GM21619 (cell line): Measurements from ENCODE around the gene PRKCQ.

Experiments used
- ATAC-seq: cut with Tn5 transposase; IDR thresholded peaks from one replicate; pipeline ENCODE4 v1.9.1; 2021; ENCODE audit not compliant: unreplicated experiment

PRKCQ gene

DNA sequence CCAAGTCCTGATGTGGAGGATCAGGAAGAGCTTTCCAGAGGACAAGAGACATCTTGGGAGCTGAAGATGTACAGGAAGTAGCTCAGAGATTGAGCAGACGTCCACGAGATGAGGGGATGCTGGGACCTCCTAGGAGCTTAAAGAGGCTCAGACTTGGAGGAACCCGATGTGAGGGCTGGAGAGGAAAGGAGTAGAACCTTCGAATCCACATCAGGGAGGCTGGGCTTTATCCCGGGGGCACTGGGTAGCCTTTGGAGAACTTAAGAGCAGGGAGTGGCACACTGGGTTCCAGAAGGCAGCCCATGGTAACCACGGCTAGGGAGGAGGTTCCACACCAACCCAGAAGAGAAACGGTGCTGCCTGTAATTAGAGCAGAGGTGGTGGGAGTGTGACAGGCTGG is 10.8 kb downstream of the PRKCQ start:
- no peak for ATAC-seq

DNA sequence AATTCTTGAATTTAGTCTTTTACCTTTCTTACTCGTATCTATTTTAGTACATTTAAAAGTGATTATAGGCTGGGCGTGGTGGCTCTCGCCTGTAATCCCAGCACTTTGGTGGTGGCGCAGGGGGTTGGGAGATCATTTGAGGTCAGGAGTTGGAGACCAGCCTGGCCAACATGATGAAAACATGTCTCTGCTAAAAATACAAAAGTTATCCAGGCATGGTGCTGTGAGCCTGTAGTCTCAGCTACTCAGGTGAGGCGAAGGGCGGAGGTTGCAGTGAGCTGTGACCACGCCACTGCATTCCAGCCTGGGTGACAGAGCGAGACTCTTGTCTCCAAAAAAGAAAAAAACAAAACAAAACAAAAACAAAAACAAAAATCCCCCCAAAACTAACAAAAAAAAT is 12.2 kb downstream of the PRKCQ start:
- ATAC-seq: no peak

DNA sequence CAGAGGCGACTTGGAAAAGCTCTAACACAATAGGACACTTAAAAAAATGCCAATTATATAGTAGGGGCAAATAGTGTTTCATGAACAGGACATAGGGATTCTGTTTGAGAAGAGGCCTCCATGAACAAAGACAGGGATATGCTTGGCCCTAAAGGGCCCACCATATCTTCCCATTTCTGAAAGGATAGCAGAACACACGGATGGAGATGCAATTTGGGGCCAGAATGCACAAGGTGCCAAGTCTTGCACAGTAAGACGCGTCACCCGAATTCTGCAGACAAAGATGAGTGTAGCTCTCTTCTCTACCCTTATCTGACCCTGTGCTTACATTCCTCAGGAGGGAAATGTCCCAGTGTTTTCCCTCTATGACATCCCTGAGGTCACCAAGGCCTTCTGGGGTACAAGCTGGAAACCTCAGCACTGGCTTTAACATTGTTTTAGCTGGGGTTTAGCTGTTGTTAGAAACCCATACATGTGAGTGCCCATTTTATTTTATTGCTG is 12.8 kb downstream of the PRKCQ start:
- ATAC-seq: no peak

GRCh38 chr10:6565588-6565987 is 14.5 kb downstream of the PRKCQ start:
- ATAC-seq: no peak

DNA sequence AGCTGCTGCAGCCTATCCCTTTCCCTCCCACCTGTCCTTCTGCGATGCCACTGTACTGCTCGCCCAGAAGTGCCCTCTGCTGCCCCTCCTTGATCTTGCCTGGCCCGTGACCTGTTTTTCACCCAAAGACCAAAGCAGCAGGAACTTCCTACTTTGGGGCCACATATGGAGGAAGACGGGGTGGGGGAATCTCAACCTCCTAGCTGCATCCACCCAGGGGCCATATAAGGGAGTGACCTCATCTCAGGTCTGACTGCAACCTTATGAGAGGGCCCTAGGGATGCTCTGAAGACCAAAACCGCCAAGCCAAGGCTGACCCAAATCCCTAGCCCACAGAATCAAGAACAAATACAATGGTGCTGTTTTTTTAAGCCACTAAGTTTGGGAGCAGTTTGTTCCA is 15.7 kb downstream of the PRKCQ start:
- no peak for ATAC-seq

GRCh38 chr10:6563731-6564130 is 16.3 kb downstream of the PRKCQ start:
- no peak for ATAC-seq

DNA sequence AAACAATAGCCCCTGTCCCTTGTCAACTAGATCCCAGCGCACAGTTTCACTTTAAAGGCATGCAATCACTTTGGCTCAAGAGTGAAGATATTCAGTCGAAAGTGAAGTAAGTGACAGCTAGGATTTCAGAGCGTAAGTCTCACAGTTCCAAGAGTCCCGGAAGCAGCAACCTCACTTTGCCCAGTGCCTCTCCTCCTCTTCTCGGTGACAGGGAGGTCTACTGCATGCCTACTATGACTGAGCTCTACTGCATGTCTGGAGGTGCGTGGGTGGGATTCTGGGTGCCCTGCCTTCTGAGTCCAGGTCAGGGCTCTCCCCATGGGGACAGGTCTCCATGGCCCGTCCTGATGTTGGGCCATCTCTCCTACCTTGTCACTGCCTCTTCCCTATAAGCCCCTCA is 17.0 kb downstream of the PRKCQ start:
- no peak for ATAC-seq

GRCh38 chr10:6562221-6562620 is 17.9 kb downstream of the PRKCQ start:
- no peak for ATAC-seq

- no peak for ATAC-seq
Measured at GRCh38 chr10:6561552-6561951, 18.5 kb downstream of the PRKCQ start.

DNA sequence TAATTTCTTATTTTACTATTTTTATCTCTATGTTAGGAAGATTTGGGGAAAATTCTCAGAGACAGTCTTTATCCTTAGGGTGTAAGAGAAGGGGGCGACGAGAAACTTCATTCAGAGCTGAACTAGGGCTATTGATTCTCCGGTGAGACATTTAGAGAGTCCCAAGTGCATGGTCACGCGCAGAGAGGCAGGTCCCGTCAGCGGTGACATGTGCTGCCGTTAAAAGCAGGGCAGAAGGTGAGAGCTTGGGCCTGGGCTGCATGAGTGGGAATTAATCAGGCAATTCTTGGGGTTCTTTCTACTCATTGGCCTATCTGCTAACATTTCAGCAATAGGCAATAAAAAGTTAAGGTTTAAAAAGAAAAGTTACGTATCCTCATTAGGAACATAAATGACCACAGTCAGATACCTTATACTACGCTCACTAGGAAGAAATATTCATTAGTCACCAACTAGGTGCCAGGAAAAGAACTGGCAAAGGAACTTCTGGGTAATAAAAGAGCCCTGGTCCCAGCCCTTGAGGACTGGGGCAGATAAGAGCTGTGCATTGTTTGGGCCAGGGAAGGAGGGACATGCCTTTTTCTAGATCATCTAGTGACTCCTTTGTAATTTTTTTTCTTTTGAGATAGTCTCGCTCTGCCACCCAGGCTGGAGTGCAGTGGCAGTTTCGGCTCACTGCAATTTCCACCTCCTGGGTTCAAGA is 21.2 kb downstream of the PRKCQ start:
- no peak for ATAC-seq

GRCh38 chr10:6558272-6558671 is 21.8 kb downstream of the PRKCQ start:
- no peak for ATAC-seq

GRCh38 chr10:6553937-6554336 is 26.1 kb downstream of the PRKCQ start:
- ATAC-seq: no peak

GRCh38 chr10:6543431-6544005 is 36.6 kb downstream of the PRKCQ start:
- peak; percentile 62 for ATAC-seq

- peak; percentile 37 for ATAC-seq
Measured at GRCh38 chr10:6542999-6543430, 37.1 kb downstream of the PRKCQ start.

DNA sequence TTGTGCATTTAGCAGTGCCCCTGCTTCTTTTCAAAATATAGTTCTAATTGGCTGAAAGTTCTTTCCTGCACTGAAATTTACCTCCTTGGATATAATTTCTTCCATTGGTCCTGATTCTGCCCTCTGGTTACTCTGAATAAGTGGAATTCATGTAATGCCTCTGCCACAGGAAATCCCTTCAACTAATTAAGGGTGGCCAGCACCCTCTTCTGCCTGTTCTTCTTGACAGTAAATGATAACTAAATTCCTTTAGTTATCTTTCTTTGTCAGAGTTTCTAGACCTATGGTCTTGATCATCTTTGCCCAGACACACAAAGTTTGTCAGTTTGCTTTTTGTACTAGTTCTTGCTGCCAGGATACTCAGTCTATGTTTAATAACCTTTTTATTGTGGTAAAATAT is 40.2 kb downstream of the PRKCQ start:
- no peak for ATAC-seq

GRCh38 chr10:6537770-6538169 is 42.3 kb downstream of the PRKCQ start:
- ATAC-seq: no peak

DNA sequence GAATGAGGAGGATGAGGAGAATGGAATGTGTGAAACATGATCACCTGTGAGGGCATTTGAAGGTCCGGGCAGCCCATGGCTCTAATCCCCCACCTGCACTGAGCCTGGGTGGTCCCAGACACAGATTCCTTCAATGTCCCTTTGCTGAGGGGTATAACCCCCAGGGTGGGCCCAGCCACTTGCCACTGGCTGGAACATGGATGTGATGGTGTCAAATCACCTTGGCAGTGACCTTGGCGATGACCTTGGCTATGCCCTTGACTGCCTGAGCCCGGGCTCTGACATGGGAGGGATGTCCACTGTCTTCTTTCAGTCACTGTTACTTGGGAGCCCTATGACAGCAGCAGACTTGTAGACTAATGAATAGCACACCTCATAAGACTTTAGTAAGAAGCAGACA is 44.0 kb downstream of the PRKCQ start:
- no peak for ATAC-seq

- no peak for ATAC-seq
Measured at GRCh38 chr10:6535156-6535764, 44.8 kb downstream of the PRKCQ start.

DNA sequence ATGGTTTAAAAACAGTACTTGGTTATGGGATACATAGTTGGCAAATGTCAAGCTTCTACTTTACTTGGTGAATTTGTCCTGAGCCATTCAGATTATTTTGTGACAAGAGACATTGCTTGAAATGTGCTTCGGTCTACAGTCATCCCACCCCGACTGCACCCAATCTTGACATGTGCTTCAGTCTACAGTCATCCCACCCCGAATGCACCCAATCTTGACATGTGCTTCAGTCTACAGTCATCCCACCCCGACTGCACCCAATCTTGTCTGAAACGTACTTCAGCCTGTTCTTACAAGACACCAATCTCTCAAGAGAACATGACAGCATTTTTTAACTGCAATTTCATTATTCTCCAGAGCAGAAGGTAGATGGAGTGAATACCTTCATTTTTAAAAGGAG is 47.8 kb downstream of the PRKCQ start:
- ATAC-seq: no peak

GRCh38 chr10:6530966-6531365 is 49.1 kb downstream of the PRKCQ start:
- ATAC-seq: no peak

- no peak for ATAC-seq
Measured at GRCh38 chr10:6530211-6530840, 49.8 kb downstream of the PRKCQ start.
